Right lobe of liver (tissue), 6 donors: ENCODE measurements around the gene COL4A6. TPM values are rescaled to one million over a fixed set of nuclear protein-coding genes. Genes with fewer than 3 reads are reported as not detected.

Experiments used
- ATAC-seq, 4 donors: fragments of 200-7000 bp; cut with Tn5 transposase; one replicate each; pipeline ENCODE4 v1.9.1; 2020; ENCODE audit warnings: mild to moderate bottlenecking in 4 of 4, moderate library complexity in 4 of 4
- DNase-seq, 3 donors: peaks; one replicate each; pipeline ENCODE4 v3.0.0-alpha.2; 2020
- H3K27ac ChIP-seq, 3 donors: fragments of 200-600 bp; one replicate each; pipeline ENCODE4 v1.8.0; 2022
- H3K27me3 ChIP-seq, 2 donors: fragments of 200-600 bp; one replicate each; pipeline ENCODE4 v1.8.0; 2022
- H3K36me3 ChIP-seq, 4 donors: fragments of 200-600 bp; sonication (generic) in 1 of 4; one replicate each; pipeline versions ENCODE4 v1.5.1 to v1.8.0; 2017 to 2022; ENCODE audit warnings: control low read depth in 1 of 4
- H3K4me1 ChIP-seq, 4 donors: fragments of 200-600 bp; sonication (generic) in 1 of 4; one replicate each; pipeline versions ENCODE4 v1.5.1 to v1.8.0; 2017 to 2022; ENCODE audit warnings: control low read depth in 1 of 4
- H3K4me3 ChIP-seq, 3 donors: fragments of 200-600 bp; one replicate each; pipeline ENCODE4 v1.8.0; 2022
- H3K9me3 ChIP-seq, 4 donors: fragments of 200-600 bp; sonication (generic) in 1 of 4; one replicate each; pipeline versions ENCODE4 v1.5.1 to v1.8.0; 2017 to 2022; ENCODE audit warnings: control low read depth in 1 of 4
- POLR2A ChIP-seq: fragments of 450-650 bp; IDR thresholded peaks from one replicate; pipeline ENCODE4 v1.6.1; 2017; ENCODE audit warnings: antibody characterized with exemption, mild to moderate bottlenecking
- WGBS: methylation state at CpG from one replicate; pipeline ENCODE4 v1.1.6; 2018; ENCODE audit warnings: low coverage, low lambda C conversion rate; ENCODE audit not compliant: insufficient coverage; ENCODE audit errors: missing lambda C conversion rate; 5-methylcytosine and 5-hydroxymethylcytosine counted together
- intact Hi-C, 2 donors: fragments of 100-400 bp; cut with DNase I; formaldehyde crosslinking; loops; one replicate each; pipeline versions ENCODE4 v1.11.2 to v1.14.1; 2022
- total RNA-seq, 6 experiments: library from RNA; depleted of rRNA in 2 of 6; stranded (reverse); fragments of >200 nt in 2 of 6; fragmentation: NEBNext Ultra II Directional in 3 of 6; extraction: Animal tissue kit (Norgen Biotek cat#: 25700) in 3 of 6; gene quantifications; one replicate each; pipeline versions ENCODE4 v1.1.0 to v1.2.4, GENCODE V29; 2016 to 2023
- TF ChIP-seq, protein P1 (sequence below), 4 donors: fragments of 200-600 bp in 3 of 4; fragments of 450-650 bp in 1 of 4; IDR thresholded peaks; one replicate each; pipeline versions ENCODE4 v1.5.1 to v1.8.0; 2016 to 2022; ENCODE audit warnings: antibody characterized with exemption in 4 of 4, mild to moderate bottlenecking in 2 of 4
- donor health status: DM: no; HTN: yes; CAD: no.
- donor health status: DM: no; HTN: no; CAD: no.
- donor health status: DM: no; HTN: no; CAD: no.
- donor health status: DM: no; HTN: yes; CAD: no.
- donor health status: DM: no; HTN: yes; CAD: no.

COL4A6 gene
- total RNA-seq, 6 experiments from 2014 or later = 0.02 to 0.05 TPM; not detected in 4

DNA sequence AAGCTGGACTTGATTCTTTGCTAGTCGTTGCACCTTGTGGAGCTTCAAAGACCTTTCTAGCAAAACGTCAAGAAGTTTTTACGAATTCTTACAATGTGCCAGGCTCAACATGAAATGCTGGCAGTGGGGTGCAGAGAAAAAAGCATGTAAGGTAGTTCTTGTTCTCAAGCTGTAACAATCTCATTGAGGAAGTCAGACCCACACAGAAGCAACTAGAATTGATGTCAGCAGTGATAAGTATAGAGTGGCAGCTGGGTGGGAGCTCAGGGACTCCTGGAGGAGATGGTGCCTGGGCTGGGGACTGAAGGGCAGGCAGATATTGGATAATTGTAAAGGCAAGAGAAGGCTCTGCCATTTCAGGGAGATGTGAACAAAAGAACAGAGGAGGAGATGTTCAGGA, 264.3 kb downstream of the COL4A6 start:
- Histone ChIP-seq H3K9me3 (no peaks in the 10 kb centered on the region), H3K4me3 (no peak overlapping the region), H3K36me3 (no peaks in the 10 kb centered on the region), H3K4me1 (no peaks in the 10 kb centered on the region), H3K27ac (no peak overlapping the region), H3K27me3 (no peaks in the 10 kb centered on the region)
- no peak for DNase-seq
- TF ChIP-seq POLR2A = no peak
- TF ChIP-seq, protein P1, sequence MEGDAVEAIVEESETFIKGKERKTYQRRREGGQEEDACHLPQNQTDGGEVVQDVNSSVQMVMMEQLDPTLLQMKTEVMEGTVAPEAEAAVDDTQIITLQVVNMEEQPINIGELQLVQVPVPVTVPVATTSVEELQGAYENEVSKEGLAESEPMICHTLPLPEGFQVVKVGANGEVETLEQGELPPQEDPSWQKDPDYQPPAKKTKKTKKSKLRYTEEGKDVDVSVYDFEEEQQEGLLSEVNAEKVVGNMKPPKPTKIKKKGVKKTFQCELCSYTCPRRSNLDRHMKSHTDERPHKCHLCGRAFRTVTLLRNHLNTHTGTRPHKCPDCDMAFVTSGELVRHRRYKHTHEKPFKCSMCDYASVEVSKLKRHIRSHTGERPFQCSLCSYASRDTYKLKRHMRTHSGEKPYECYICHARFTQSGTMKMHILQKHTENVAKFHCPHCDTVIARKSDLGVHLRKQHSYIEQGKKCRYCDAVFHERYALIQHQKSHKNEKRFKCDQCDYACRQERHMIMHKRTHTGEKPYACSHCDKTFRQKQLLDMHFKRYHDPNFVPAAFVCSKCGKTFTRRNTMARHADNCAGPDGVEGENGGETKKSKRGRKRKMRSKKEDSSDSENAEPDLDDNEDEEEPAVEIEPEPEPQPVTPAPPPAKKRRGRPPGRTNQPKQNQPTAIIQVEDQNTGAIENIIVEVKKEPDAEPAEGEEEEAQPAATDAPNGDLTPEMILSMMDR (IDR thresholded peaks at IDR 0.05) = no peak
- intact Hi-C loops = no loop called here
- WGBS = 11% methylated on average over 3 of the region's 3 CpGs
- ATAC-seq = no peak

DNA sequence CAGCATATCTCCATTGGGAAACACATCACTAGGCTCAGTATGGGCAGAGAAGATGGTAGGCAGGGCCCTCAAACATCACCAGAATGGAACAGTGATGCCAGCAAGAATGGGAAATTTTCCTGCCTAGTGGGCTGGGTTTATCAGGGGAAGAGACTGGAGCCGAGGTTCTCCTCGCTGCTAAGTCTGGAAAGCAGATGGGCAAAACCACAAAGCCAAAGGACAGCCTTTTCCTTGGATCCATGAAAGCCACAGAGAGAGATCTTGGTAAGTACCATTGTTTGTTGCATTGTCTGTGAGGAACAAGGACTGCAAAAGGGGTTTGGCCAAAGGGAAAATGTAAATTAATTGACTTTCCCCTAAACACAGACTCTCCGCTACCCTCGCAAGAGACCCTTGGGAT, 266.6 kb downstream of the COL4A6 start:
- H3K9me3 ChIP-seq = no peaks in the 10 kb centered on the region
- no peaks in the 10 kb centered on the region for H3K4me1 ChIP-seq
- H3K36me3 ChIP-seq = no peaks in the 10 kb centered on the region
- TF ChIP-seq, protein P1 (IDR thresholded peaks at IDR 0.05) = no peak
- no peak for TF ChIP-seq POLR2A
- no peak for ATAC-seq
- H3K27me3 ChIP-seq = no peaks in the 10 kb centered on the region
- 94% methylated on average over 4 of the region's 4 CpGs for WGBS
- intact Hi-C loops = no loop called here
- no peak for DNase-seq
- no peak overlapping the region for H3K27ac ChIP-seq
- no peak overlapping the region for H3K4me3 ChIP-seq

DNA sequence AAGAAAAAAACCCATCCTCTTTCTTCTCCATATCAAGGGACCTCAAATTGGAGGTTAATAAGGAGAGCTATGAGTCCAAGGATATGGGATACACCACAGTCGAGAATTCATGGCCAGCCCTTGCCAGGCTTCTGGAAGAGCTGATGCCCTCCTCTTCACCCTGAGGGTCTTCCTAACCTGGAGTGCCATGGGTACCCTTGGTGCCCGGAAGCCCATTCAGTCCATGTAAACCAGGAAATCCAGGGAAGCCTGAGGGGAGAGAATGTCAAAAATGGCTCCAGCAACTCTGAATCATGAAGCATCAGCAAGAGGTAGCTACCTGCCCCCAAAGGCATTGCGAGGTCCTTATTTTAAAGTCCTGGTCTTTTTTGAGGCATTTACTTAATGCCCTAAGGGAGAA, 268.5 kb downstream of the COL4A6 start:
- Histone ChIP-seq H3K36me3 (no peaks in the 10 kb centered on the region), H3K4me3 (no peak overlapping the region), H3K27ac (no peak overlapping the region), H3K9me3 (no peaks in the 10 kb centered on the region), H3K27me3 (no peaks in the 10 kb centered on the region), H3K4me1 (no peaks in the 10 kb centered on the region)
- DNase-seq (no peak), ATAC-seq (no peak)
- 55% methylated on average over 2 of the region's 3 CpGs for WGBS
- intact Hi-C loops = no loop called here
- TF ChIP-seq, protein P1 (IDR thresholded peaks at IDR 0.05) = no peak
- TF ChIP-seq POLR2A = no peak

DNA sequence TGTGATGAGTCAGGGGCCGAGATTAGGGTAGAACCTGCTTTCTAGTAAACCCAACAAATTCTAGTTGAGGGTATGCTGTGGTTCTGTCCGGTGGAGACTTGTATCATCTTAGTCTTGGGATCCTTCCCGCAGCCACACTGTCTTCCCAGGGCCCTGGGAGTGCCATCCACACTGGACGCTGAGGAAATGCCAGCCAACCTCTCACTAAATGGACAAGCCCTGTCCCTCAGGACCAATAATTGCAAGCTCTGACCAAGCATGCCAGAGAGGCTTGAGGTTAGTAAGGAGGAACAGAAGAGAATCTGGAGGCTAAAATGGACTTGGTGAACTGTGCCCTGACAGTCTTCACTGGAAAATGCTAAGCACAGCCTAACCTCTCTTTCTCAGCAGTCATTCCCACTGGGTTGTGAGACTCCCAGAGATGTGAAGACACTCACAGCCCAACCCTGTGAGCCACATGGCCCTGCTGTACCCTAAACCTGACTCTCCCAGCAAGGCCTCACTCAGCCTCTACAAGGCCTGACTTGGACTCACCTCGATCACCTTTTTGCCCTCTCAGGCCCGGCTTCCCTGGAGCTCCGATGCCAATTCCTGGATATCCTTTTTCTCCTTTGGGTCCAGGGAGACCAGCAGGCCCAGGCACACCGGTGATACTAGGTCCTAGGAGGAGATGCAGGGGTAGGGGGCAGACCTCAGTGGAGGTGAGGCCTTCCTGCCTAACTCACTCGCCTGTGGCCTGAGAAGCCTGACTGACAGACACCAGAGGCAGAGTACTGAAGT, 269.1 kb downstream of the COL4A6 start:
- H3K4me3 ChIP-seq = no peak overlapping the region
- no peaks in the 10 kb centered on the region for H3K4me1 ChIP-seq
- H3K36me3 ChIP-seq = no peaks in the 10 kb centered on the region
- intact Hi-C loops = no loop called here
- DNase-seq = no peak
- ATAC-seq = no peak
- TF ChIP-seq POLR2A = no peak
- TF ChIP-seq, protein P1 (IDR thresholded peaks at IDR 0.05) = no peak
- H3K27ac ChIP-seq = no peak overlapping the region
- H3K27me3 ChIP-seq = no peaks in the 10 kb centered on the region
- 58% methylated on average over 6 of the region's 9 CpGs for WGBS
- no peaks in the 10 kb centered on the region for H3K9me3 ChIP-seq
